SU-DHL-6 (cell line): Measurements from ENCODE around the gene SH3RF3.

Source experiments
- H2AFZ ChIP-seq: fragments of 200-600 bp; sonication (generic); 2 replicates; pipeline ENCODE4 v1.6.1; 2014; ENCODE audit warnings: low read depth, mild to moderate bottlenecking, moderate library complexity, mixed read lengths, antibody characterized with exemption, low read length; ENCODE audit not compliant: severe bottlenecking
- H3F3A ChIP-seq: fragments of 200-600 bp; shearing (Covaris generic); 2 replicates; pipeline ENCODE4 v1.6.0; 2016; ENCODE audit warnings: antibody characterized with exemption, mild to moderate bottlenecking; ENCODE audit not compliant: insufficient read depth
- H3K27ac ChIP-seq: fragments of 200-600 bp; sonication (generic); 2 replicates; pipeline ENCODE4 v1.5.1; 2016; ENCODE audit warnings: low read depth, mild to moderate bottlenecking, low read length, moderate library complexity, mixed read lengths
- H3K27me3 ChIP-seq: fragments of 200-600 bp; sonication (generic), shearing (Covaris generic); 2 replicates; pipeline ENCODE4 v1.6.0; 2014; ENCODE audit warnings: mild to moderate bottlenecking, low read length
- H3K36me3 ChIP-seq: fragments of 200-600 bp; sonication (generic); 2 replicates; pipeline ENCODE4 v1.6.1; 2014; ENCODE audit warnings: mild to moderate bottlenecking, low read length, mixed read lengths
- H3K4me2 ChIP-seq: fragments of 300-600, 200-600 bp; shearing (Covaris generic), sonication (generic); 2 replicates; pipeline ENCODE4 v1.6.0; 2014; ENCODE audit warnings: low read length, low read depth, mild to moderate bottlenecking; ENCODE audit not compliant: poor library complexity, severe bottlenecking
- H3K4me3 ChIP-seq: fragments of 200-600 bp; sonication (generic); 2 replicates; pipeline ENCODE4 v1.5.1; 2014; ENCODE audit warnings: antibody characterized with exemption, low read length, mild to moderate bottlenecking, mixed read lengths; ENCODE audit not compliant: insufficient read depth, poor library complexity, severe bottlenecking
- H3K79me2 ChIP-seq: fragments of 200-600 bp; sonication (generic); 2 replicates; pipeline ENCODE4 v1.6.1; 2014; ENCODE audit warnings: mild to moderate bottlenecking, low read length, moderate library complexity; ENCODE audit not compliant: insufficient read depth
- H3K9ac ChIP-seq: fragments of 200-600 bp; sonication (generic); 2 replicates; pipeline ENCODE4 v1.7.0; 2014; ENCODE audit warnings: mild to moderate bottlenecking, low read length
- H3K9me2 ChIP-seq: fragments of 200-600 bp; sonication (generic); replicated peaks from 2 replicates; pipeline ENCODE4 v1.6.1; 2014; ENCODE audit warnings: low read length; ENCODE audit not compliant: insufficient read depth
- H3K9me3 ChIP-seq: fragments of 200-600 bp; sonication (generic); 2 replicates; pipeline ENCODE4 v1.6.1; 2014; ENCODE audit warnings: low read length, mixed read lengths; ENCODE audit not compliant: insufficient read depth
- H4K20me1 ChIP-seq: fragments of 200-600 bp; sonication (generic); 2 replicates; pipeline ENCODE4 v1.6.1; 2014; ENCODE audit warnings: low read depth, mild to moderate bottlenecking, antibody characterized with exemption, low read length, moderate library complexity, mixed read lengths
- CTCF ChIP-seq: fragments of 200-600 bp; sonication (generic); IDR thresholded peaks from one replicate; pipeline ENCODE4 v1.5.1; 2017; ENCODE audit warnings: antibody characterized with exemption, mild to moderate bottlenecking, low read length, moderate library complexity; ENCODE audit not compliant: insufficient read depth, poor library complexity, severe bottlenecking
- EZH2phosphoT487 ChIP-seq: fragments of 200-600 bp; sonication (generic), shearing (Covaris generic); conservative IDR thresholded peaks from 2 replicates; pipeline ENCODE4 v1.6.1; 2018; ENCODE audit warnings: mild to moderate bottlenecking, antibody characterized with exemption, low read length, moderate library complexity, mixed read lengths

Gene SH3RF3

DNA sequence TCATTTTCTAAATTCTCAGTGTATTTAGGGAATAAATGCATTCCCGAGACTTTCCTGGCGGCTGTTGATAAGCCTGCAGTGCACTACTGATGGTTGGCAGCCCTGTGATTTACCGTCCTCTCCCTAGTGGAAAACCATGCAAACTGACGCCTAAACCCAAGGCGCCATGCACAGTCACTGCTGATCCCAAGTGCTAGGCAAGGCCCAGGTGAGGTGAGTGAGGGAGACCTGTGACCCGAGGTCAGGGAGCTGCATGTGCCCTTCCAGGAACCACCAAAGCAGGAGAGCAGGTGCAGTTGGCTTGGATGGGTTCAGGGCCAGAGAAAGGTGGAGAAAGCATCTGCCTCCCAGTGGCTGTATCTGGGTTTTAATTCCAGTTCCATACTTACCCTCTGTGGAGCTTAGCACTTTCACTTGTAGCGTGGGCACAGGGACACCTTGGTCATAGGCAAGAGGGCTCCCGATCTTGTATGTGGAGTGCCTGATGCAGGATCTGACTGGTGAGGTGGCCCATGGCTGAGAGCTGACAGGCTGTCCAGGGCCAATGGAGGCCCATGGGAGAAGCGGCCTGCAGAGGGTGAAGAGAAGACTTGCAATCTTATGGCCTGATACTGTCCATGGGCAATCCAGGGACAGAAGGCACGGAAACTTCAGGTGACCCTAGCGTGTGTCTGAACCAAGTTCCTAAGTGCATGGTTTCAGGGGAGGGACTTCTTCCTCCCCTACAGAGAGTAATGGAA is 131.3 kb downstream of the SH3RF3 start:
- Histone ChIP-seq H3K4me2 (no peak overlapping the region), H3K9me3 (no peaks in the 10 kb centered on the region), H3K36me3 (no peaks in the 10 kb centered on the region), H3K4me3 (no peak overlapping the region), H3K27me3 (no peaks in the 10 kb centered on the region), H3K9me2 (no peaks in the 10 kb centered on the region), H3F3A (no peaks in the 10 kb centered on the region), H3K27ac (no peak overlapping the region), H4K20me1 (no peaks in the 10 kb centered on the region), H2AFZ (no peak overlapping the region), H3K9ac (no peak overlapping the region), H3K79me2 (no peaks in the 10 kb centered on the region)
- TF ChIP-seq CTCF (no peak), EZH2phosphoT487 (no peak)

DNA sequence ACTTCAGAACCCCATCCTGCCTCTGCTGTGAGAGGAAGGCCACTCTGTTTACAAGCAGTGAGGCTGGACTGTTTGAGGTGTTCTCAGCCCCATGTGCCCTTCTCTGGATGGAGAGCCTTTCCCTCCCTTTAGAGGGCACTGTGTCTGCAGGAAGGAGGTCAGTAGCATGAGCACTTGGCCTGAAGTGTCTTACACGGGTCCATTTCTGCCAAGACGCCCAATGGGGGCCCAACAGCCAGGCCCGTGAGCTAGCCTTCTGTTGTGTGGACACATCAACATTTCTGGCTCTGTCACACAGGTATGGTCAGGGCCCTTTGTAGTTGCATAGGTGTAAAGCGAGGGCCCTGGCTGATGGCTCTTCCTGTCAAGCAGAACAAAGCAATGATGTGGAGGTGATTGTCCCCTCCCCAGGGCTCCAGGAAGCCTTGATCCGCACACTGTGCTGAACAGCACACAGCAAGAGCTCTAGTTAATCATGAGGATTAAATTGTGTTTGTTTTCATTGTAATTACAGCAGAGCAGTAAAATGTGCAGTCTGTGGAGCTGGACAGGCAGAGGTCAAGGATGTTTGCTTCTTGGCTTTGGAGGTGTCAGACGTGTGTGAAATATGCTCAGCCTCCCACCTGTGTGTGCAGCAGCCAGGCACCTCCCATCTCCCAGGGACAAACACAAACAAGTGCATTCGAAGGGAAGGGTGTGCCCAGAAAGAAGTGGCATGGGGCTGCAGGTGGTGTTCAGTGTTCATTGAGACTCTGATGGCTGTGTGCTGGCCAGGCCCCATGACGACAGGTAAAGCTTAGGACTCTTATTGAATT is 132.1 kb downstream of the SH3RF3 start:
- Histone ChIP-seq H3K27me3 (no peaks in the 10 kb centered on the region), H3K36me3 (no peaks in the 10 kb centered on the region), H3K79me2 (no peaks in the 10 kb centered on the region), H3K4me3 (no peak overlapping the region), H3K27ac (no peak overlapping the region), H3K9ac (no peak overlapping the region), H3K4me2 (no peak overlapping the region), H3K9me2 (no peaks in the 10 kb centered on the region), H4K20me1 (no peaks in the 10 kb centered on the region), H3K9me3 (no peaks in the 10 kb centered on the region), H2AFZ (no peak overlapping the region), H3F3A (no peaks in the 10 kb centered on the region)
- TF ChIP-seq CTCF (no peak), EZH2phosphoT487 (no peak)

- no peak overlapping the region for H3K4me2 ChIP-seq
- TF ChIP-seq EZH2phosphoT487 (no peak), CTCF (no peak)
- H3K9me2 ChIP-seq: no peaks in the 10 kb centered on the region
- H3K27me3 ChIP-seq: no peaks in the 10 kb centered on the region
- no peak overlapping the region for H3K4me3 ChIP-seq
- H3K36me3 ChIP-seq: no peaks in the 10 kb centered on the region
- no peaks in the 10 kb centered on the region for H3F3A ChIP-seq
- no peak overlapping the region for H3K27ac ChIP-seq
- no peak overlapping the region for H2AFZ ChIP-seq
- no peaks in the 10 kb centered on the region for H3K79me2 ChIP-seq
- H3K9me3 ChIP-seq: no peaks in the 10 kb centered on the region
- H3K9ac ChIP-seq: no peak overlapping the region
- H4K20me1 ChIP-seq: no peaks in the 10 kb centered on the region
These were observed 133.1 kb downstream of the SH3RF3 start for GRCh38 chr2:109261906-109262631.
